ENCODE results near the gene ARID4B. TPM values are rescaled to one million over a fixed set of nuclear protein-coding genes. Genes with fewer than 3 reads are reported as not detected.

Gene ARID4B
- polyA plus RNA-seq, 1 donor (not counting 4 experiments of a cell fraction or from before 2014, with no cell fraction given), result 12.7 TPM

DNA sequence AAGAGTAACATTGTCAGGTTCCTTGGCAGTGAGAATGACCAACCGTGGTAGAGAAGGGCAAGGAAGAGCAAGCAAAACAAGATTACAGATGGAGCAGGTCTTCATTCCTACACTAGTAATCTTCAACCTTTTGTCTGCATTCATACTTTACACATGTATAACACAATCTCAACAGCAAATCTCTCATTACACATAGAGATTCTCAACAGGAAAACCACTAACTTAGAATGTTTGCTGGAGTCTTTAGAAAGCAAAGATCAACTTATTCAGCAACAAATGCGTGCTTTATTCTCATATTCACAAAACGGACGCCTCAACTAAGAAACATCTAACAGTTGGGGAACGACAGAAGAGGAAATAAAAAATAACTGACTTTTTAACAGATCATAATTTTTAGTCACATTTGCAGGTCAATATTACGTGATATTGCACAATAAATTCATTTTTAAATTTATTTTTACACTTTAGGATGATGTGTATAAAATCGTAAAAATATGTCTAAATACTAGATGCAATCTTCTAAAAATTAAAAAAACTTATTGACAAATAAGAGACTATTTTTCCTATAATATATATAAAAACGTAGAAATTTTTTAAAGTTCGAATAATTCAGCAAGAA, 82.9 kb downstream of the ARID4B start:
- Histone ChIP-seq H3K27ac (ENCODE audit: control insufficient read depth, insufficient read depth, low read length) (no peak overlapping the region), H3K27me3 (ENCODE audit: control insufficient read depth, extremely low read depth, insufficient read depth, low read length) (no peaks in the 10 kb centered on the region), H3K4me2 (ENCODE audit: control insufficient read depth, extremely low read depth, insufficient read depth, low read depth, low read length) (no peak overlapping the region), H4K20me1 (ENCODE audit: control insufficient read depth, extremely low read depth, insufficient read depth, low read length) (no peaks in the 10 kb centered on the region), H3K9me1 (ENCODE audit: control insufficient read depth, extremely low read depth, insufficient read depth, low read length) (no peaks in the 10 kb centered on the region), H3K4me3 (ENCODE audit: control insufficient read depth in 2 of 3, extremely low read depth in 1 of 3, insufficient read depth in 2 of 3, low read depth in 1 of 3, low read length in 3 of 3) (no peak overlapping the region), H3K36me3 (ENCODE audit: control insufficient read depth in 2 of 2, extremely low read depth in 1 of 2, insufficient read depth in 2 of 2, low read length in 2 of 2) (peaks cover 3 to 5% of the 10 kb centered on the region in 2 experiments), H2AFZ (ENCODE audit: control insufficient read depth, low read length) (no peak overlapping the region), H3K79me2 (ENCODE audit: control insufficient read depth, insufficient read depth, low read length) (peaks cover 4% of the 10 kb centered on the region), H3K4me1 (ENCODE audit: control insufficient read depth, extremely low read depth, insufficient read depth, low read length) (no peaks in the 10 kb centered on the region), H3K9me3 (ENCODE audit: control insufficient read depth, low read depth, low read length) (no peaks in the 10 kb centered on the region), H3K9ac (ENCODE audit: control insufficient read depth, extremely low read depth, insufficient read depth, low read length) (no peak overlapping the region)
- FAIRE-seq (no peak), DNase-seq (ENCODE audit: low read depth, low spot score) (no peak)
- TF ChIP-seq, protein P1, sequence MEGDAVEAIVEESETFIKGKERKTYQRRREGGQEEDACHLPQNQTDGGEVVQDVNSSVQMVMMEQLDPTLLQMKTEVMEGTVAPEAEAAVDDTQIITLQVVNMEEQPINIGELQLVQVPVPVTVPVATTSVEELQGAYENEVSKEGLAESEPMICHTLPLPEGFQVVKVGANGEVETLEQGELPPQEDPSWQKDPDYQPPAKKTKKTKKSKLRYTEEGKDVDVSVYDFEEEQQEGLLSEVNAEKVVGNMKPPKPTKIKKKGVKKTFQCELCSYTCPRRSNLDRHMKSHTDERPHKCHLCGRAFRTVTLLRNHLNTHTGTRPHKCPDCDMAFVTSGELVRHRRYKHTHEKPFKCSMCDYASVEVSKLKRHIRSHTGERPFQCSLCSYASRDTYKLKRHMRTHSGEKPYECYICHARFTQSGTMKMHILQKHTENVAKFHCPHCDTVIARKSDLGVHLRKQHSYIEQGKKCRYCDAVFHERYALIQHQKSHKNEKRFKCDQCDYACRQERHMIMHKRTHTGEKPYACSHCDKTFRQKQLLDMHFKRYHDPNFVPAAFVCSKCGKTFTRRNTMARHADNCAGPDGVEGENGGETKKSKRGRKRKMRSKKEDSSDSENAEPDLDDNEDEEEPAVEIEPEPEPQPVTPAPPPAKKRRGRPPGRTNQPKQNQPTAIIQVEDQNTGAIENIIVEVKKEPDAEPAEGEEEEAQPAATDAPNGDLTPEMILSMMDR (optimal IDR thresholded peaks at IDR 0.05 in 1 of 3, IDR thresholded peaks at IDR 0.05 in 1 of 3, conservative IDR thresholded peaks at IDR 0.05 in 1 of 3; ENCODE audit: extremely low read depth in 1 of 3, insufficient read depth in 2 of 3, low read length in 3 of 3), result no peak
- no peak for TF ChIP-seq EZH2 (IDR thresholded peaks at IDR 0.05; ENCODE audit: low read length)
- dilution Hi-C loops (cut with MboI; ENCODE audit: extremely low pct_ligation_motif_present, low sequenced_read_pairs), result no loop called here

DNA sequence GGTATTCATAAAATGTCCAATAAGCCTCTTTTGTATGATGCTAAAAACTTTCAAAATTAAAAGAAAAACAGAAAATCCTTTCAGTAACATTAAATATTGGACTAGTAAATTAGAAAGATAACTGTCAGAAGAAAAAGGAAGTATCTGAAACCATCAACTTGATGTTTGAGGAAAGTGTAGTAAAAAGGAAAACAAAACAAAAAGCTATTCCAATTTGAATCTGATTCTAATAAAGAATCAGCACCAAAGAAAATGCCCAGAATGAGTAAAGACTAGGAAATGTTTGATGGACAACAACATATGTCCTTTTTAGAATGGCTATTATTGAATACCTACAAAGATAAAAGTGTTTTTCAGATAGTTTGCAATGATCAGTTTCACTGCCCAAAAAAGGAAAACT, 87.0 kb downstream of the ARID4B start:
- Histone ChIP-seq H3K9me1 (ENCODE audit: control insufficient read depth, extremely low read depth, insufficient read depth, low read length) (no peaks in the 10 kb centered on the region), H3K4me3 (ENCODE audit: control insufficient read depth in 2 of 3, extremely low read depth in 1 of 3, insufficient read depth in 2 of 3, low read depth in 1 of 3, low read length in 3 of 3) (no peak overlapping the region), H3K79me2 (ENCODE audit: control insufficient read depth, insufficient read depth, low read length) (peaks cover 4% of the 10 kb centered on the region), H3K27ac (ENCODE audit: control insufficient read depth, insufficient read depth, low read length) (no peak overlapping the region), H3K27me3 (ENCODE audit: control insufficient read depth, extremely low read depth, insufficient read depth, low read length) (no peaks in the 10 kb centered on the region), H3K9me3 (ENCODE audit: control insufficient read depth, low read depth, low read length) (no peaks in the 10 kb centered on the region), H3K36me3 (ENCODE audit: control insufficient read depth in 2 of 2, extremely low read depth in 1 of 2, insufficient read depth in 2 of 2, low read length in 2 of 2) (peaks cover 5 to 8% of the 10 kb centered on the region in 2 experiments), H2AFZ (ENCODE audit: control insufficient read depth, low read length) (no peak overlapping the region), H3K4me2 (ENCODE audit: control insufficient read depth, extremely low read depth, insufficient read depth, low read depth, low read length) (no peak overlapping the region), H3K4me1 (ENCODE audit: control insufficient read depth, extremely low read depth, insufficient read depth, low read length) (no peaks in the 10 kb centered on the region), H3K9ac (ENCODE audit: control insufficient read depth, extremely low read depth, insufficient read depth, low read length) (no peak overlapping the region), H4K20me1 (ENCODE audit: control insufficient read depth, extremely low read depth, insufficient read depth, low read length) (no peaks in the 10 kb centered on the region)
- no peak for DNase-seq (ENCODE audit: low read depth, low spot score)
- no peak for TF ChIP-seq EZH2 (IDR thresholded peaks at IDR 0.05; ENCODE audit: low read length)
- TF ChIP-seq, protein P1 (optimal IDR thresholded peaks at IDR 0.05 in 1 of 3, IDR thresholded peaks at IDR 0.05 in 1 of 3, conservative IDR thresholded peaks at IDR 0.05 in 1 of 3; ENCODE audit: extremely low read depth in 1 of 3, insufficient read depth in 2 of 3, low read length in 3 of 3), result no peak
- FAIRE-seq, result no peak
- dilution Hi-C loops (cut with MboI; ENCODE audit: extremely low pct_ligation_motif_present, low sequenced_read_pairs), result no loop called here

All from keratinocyte (primary cell).